Kidney tubule cell (primary cell): Measurements from ENCODE around the gene CDH4.

Experiments
- DNase-seq: peaks from one replicate; pipeline ENCODE4 v3.0.0-alpha.2; 2018; ENCODE audit warnings: low spot score

The CDH4 gene

GRCh38 chr20:61631751-61632150 is 379.7 kb downstream of the CDH4 start:
- DNase-seq: no peak

- DNase-seq: no peak
Measured at GRCh38 chr20:61633004-61633403, 380.9 kb downstream of the CDH4 start.

- DNase-seq: no peak
Measured at GRCh38 chr20:61634376-61635145, 382.5 kb downstream of the CDH4 start.

GRCh38 chr20:61635721-61636455 is 383.8 kb downstream of the CDH4 start:
- no peak for DNase-seq

- no peak for DNase-seq
Measured at GRCh38 chr20:61636531-61637116, 384.6 kb downstream of the CDH4 start.

- DNase-seq: no peak
Measured at GRCh38 chr20:61638802-61639585, 386.9 kb downstream of the CDH4 start.

GRCh38 chr20:61640131-61640870 is 388.2 kb downstream of the CDH4 start:
- DNase-seq: no peak

- DNase-seq: no peak
Measured at GRCh38 chr20:61640871-61641245, 388.8 kb downstream of the CDH4 start.

- no peak for DNase-seq
Measured at GRCh38 chr20:61643656-61644377, 391.8 kb downstream of the CDH4 start.

- no peak for DNase-seq
Measured at GRCh38 chr20:61644378-61645076, 392.5 kb downstream of the CDH4 start.

GRCh38 chr20:61645732-61646131 is 393.7 kb downstream of the CDH4 start:
- no peak for DNase-seq

- no peak for DNase-seq
Measured at GRCh38 chr20:61646453-61646852, 394.4 kb downstream of the CDH4 start.

- no peak for DNase-seq
Measured at GRCh38 chr20:61646986-61647385, 394.9 kb downstream of the CDH4 start.

- no peak for DNase-seq
Measured at GRCh38 chr20:61647702-61648101, 395.6 kb downstream of the CDH4 start.

- no peak for DNase-seq
Measured at GRCh38 chr20:61649105-61649859, 397.2 kb downstream of the CDH4 start.

- DNase-seq: no peak
Measured at GRCh38 chr20:61649860-61650162, 397.8 kb downstream of the CDH4 start.

GRCh38 chr20:61650912-61651733 is 399.1 kb downstream of the CDH4 start:
- DNase-seq: no peak

- DNase-seq: no peak
Measured at GRCh38 chr20:61652146-61652545, 400.1 kb downstream of the CDH4 start.

GRCh38 chr20:61654726-61655125 is 402.7 kb downstream of the CDH4 start:
- no peak for DNase-seq
